KOPT-K1 (cell line): ENCODE results near the gene CTXN1.
"Not testable (repeated sequence)": the region's sequence is repeated elsewhere in the genome, so short reads cannot be mapped to it uniquely, and the experiment has no call there.

Source experiments
- H3K27ac ChIP-seq: fragments of 200-600 bp; sonication (generic); 2 replicates; pipeline ENCODE4 v1.5.1; 2016; ENCODE audit warnings: antibody characterized with exemption, mild to moderate bottlenecking, low read depth, low read length; ENCODE audit not compliant: poor library complexity, severe bottlenecking
- H3K36me3 ChIP-seq: fragments of 200-600 bp; sonication (generic); 2 replicates; pipeline ENCODE4 v1.5.1; 2017; ENCODE audit warnings: antibody characterized with exemption, mild to moderate bottlenecking, low read length, moderate library complexity; ENCODE audit not compliant: insufficient read depth
- H3K9me3 ChIP-seq: fragments of 200-600 bp; sonication (generic); 2 replicates; pipeline ENCODE4 v1.5.1; 2017; ENCODE audit warnings: antibody characterized with exemption, low read length, mild to moderate bottlenecking; ENCODE audit not compliant: insufficient read depth, poor library complexity, severe bottlenecking

CTXN1 gene

DNA sequence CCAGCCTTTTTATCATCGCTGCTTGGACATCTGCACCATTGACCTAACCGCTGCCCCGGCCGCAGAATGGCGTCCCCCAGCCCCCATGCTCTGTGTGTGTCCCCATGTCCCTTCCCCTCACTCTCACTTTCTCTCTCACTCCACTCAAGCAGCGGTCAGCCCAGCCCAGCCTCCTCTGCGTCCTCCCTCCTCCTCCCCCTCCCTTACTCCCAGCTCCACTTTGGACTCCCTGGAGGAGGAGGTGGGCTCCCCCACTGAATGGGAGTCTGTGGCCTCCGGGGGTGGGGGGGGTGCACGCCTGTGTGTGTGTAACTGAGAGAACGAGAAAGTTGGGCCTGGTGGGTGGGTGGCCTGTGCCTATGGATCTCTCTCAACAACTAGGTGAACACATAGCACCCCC lies 20.1 kb downstream of the CTXN1 start:
- Histone ChIP-seq H3K27ac (no peak overlapping the region), H3K9me3 (no peaks in the 10 kb centered on the region), H3K36me3 (peaks cover 22% of the 10 kb centered on the region)

DNA sequence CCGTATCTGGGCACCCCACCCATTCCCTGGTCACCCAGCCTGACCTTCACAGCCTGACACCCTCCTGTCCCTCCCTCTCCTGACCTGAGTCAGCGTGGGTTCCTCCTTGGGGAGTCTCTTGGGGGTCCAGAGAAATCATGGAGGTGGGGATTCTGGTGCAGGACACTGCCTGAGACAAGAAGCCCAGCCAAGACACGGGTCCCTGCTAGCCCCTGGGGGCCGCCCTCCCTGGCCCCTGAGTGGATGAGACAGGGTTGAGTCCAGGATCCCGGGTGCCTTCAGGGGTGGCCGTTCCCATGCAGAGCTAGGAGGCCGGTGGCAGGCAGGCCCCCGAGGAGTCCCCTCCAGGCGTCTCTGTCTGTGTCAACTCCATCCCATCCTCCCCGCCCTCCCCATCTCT lies 20.7 kb downstream of the CTXN1 start:
- Histone ChIP-seq H3K36me3 (peaks cover 16% of the 10 kb centered on the region), H3K27ac (no peak overlapping the region), H3K9me3 (no peaks in the 10 kb centered on the region)

DNA sequence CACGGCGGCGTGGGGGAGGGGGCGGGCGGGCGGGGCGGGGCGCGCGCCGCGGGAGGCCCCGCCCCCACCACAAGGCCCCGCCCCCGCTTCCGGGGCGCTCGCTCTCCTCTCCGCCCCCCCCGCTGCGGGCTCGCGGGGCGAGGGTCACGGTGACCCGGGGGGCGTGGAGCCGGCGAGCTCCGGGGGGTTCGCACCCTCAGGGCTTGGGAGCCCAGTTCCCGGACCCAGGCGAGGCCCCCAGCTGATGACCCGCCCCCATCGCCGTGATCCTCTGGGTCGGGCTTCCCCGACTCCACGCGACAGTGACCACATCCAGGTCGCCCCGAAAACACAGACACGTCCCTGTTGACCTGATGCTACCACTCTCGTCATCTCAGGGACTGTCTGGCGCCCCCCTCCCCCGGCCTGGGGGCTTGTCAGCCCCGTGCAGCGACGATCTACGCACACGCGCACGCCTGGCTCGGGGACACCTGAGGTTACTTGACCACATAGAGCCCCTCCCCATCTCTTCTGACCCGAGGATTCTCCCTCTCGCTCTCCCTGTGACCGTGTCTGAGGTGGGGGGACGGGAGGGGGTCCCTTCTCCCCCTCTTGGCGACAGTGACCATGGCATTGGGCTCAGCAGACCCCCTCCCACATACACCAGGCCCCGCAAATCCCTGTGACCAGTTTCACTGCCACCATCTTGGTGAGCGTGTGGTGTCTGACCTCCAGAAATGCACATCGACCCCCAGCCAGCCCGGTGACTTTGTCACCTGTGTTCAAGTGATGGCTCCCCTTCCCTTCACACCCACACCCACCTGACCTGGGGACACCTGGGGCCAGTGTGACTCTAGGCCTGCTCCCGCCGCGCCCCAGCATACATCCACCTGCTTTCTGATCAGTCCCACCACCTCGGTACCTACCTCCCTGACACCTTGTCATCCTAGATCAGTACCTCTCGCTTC lies 21.6 kb downstream of the CTXN1 start:
- Histone ChIP-seq H3K36me3 (peaks cover 12% of the 10 kb centered on the region), H3K27ac (peak overlapping the region; percentile 69), H3K9me3 (no peaks in the 10 kb centered on the region)

DNA sequence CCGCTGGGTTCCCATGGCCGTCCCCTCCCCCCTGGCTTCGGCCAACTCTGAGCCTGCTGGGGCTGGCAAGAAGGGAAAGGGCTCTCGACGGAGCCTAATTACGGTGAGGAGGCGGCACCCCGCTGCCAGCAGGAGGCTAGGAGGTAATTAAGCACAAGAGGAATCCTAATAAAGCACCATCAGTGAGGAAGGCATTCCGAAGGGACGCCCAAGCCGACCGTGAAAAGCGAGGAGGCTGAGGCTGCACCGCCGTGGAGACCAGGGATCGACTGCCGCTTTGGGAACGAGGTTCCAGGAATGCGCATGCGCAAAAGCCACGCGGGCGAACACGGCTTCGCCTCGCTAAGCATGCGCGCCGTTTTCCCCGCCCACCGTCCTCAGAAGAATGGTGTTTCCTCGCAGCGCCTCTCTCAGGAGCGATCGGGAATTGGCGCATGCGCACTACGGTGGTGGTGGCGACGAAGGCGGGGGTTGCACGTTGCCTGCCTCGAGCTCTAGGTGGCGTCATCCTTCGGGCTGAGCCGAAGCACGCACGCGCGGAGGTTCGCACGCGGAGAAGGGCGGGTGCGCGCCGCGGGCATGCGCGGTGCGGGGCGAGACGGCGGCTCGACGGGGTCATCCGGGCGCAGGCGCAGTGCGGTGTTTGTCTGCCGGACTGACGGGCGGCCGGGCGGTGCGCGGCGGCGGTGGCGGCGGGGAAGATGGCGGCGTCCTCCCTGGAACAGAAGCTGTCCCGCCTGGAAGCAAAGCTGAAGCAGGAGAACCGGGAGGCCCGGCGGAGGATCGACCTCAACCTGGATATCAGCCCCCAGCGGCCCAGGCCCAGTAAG lies 22.5 kb downstream of the CTXN1 start, which contains the start of gene MAP2K7:
Gene MAP2K7 (plus strand): TSS at position 634 of the 830 bp plus-strand sequence. CDS start 68 bp downstream, at position 702.
- Histone ChIP-seq H3K36me3 (peaks cover 12% of the 10 kb centered on the region), H3K27ac (peak within 1 kb of the TSS; percentile 69), H3K9me3 (no peaks in the 10 kb centered on the region)

DNA sequence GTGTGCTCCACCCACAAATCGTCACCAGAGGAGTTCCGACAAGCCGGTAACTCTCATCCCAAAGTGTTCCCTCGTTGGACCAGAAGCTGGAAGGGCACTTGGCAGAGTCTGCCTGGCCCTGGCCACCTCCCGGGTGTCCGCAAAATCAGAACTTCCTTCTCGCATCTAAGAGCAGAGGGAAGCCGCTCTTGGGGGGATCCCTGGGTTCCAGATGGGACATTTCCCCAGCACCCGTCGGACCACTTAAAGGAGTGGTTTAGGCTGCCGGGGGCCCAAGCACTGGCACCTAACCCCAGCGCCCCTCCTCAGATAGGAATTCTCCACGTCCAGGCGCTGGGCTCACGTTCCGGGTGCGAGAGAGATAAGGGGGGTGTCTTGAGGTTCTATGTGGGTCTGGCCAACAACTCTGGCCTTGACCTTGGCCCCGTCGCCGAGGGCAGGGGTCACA lies 23.1 kb downstream of the CTXN1 start:
- peak overlapping the region; percentile 68 for H3K27ac ChIP-seq
- H3K9me3 ChIP-seq, result no peaks in the 10 kb centered on the region
- peaks cover 12% of the 10 kb centered on the region for H3K36me3 ChIP-seq

DNA sequence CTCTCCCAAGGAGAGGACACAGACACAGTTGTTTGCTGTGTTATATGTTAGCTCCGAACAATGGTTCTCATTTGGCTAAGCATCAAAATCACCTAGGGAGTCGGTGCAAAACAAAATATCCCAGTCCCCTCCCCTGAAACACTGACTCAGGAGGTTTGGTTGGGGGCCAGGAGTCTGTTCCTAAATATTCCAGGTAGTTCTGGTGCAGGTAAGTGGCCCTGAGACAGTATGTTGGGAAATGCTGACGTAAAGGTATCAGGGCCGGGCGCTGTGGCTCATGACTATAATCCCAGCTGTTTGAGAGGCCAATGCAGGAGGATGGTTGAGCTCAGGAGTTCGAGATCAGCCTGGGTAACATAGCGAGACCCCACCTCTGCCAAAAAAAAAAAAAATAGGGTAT lies 24.6 kb downstream of the CTXN1 start:
- H3K36me3 ChIP-seq, result peaks cover 9% of the 10 kb centered on the region
- no peak overlapping the region for H3K27ac ChIP-seq
- H3K9me3 ChIP-seq, result no peaks in the 10 kb centered on the region

DNA sequence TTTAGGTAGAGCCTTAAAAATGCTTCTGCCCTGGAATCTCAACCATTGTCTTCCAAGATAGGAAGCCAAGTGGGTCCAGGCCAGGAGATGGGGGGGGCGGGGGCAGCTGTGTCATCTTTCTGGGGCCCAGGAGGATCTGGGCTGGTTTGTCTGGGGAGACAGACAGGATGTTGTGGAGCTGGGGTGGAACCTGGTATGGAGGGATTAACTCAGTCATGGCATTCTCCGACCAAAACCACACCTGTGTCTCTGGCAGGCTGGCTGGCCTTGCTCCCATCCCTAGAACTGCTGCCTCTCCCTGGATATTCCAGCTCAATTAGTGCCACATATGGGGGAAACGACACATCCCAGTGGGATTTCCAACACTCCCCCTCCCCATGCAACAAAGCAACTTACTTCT lies 25.0 kb downstream of the CTXN1 start:
- H3K9me3 ChIP-seq, result no peaks in the 10 kb centered on the region
- H3K36me3 ChIP-seq, result peaks cover 5% of the 10 kb centered on the region
- H3K27ac ChIP-seq, result no peak overlapping the region

DNA sequence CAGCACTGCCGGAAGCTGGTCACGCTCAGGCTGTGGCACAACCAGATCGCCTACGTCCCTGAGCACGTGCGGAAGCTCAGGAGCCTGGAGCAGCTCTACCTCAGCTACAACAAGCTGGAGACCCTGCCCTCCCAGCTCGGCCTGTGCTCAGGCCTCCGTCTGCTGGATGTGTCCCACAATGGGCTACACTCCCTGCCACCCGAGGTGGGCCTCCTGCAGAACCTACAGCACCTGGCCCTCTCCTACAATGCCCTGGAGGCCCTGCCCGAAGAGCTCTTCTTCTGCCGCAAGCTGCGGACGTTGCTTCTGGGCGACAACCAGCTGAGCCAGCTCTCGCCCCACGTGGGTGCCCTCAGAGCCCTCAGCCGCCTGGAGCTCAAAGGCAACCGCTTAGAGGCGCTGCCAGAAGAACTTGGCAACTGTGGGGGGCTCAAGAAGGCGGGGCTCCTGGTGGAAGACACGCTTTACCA lies 25.5 kb downstream of the CTXN1 start:
- H3K36me3 ChIP-seq, result no peaks in the 10 kb centered on the region
- H3K27ac ChIP-seq, result no peak overlapping the region
- H3K9me3 ChIP-seq, result no peaks in the 10 kb centered on the region

DNA sequence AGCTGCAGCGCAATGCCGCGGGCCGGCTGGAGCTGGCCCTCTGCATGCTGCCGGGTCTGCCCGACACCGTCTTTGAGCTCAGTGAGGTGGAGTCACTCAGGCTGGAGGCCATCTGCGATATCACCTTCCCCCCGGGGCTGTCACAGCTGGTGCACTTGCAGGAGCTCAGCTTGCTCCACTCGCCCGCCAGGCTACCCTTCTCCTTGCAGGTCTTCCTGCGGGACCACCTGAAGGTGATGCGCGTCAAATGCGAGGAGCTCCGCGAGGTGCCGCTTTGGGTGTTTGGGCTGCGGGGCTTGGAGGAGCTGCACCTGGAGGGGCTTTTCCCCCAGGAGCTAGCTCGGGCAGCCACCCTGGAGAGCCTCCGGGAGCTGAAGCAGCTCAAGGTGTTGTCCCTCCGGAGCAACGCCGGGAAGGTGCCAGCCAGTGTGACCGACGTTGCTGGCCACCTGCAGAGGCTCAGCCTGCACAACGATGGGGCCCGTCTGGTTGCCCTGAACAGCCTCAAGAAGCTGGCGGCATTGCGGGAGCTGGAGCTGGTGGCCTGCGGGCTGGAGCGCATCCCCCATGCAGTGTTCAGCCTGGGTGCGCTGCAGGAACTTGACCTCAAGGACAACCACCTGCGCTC lies 26.1 kb downstream of the CTXN1 start:
- no peaks in the 10 kb centered on the region for H3K36me3 ChIP-seq
- no peak overlapping the region for H3K27ac ChIP-seq
- no peaks in the 10 kb centered on the region for H3K9me3 ChIP-seq

DNA sequence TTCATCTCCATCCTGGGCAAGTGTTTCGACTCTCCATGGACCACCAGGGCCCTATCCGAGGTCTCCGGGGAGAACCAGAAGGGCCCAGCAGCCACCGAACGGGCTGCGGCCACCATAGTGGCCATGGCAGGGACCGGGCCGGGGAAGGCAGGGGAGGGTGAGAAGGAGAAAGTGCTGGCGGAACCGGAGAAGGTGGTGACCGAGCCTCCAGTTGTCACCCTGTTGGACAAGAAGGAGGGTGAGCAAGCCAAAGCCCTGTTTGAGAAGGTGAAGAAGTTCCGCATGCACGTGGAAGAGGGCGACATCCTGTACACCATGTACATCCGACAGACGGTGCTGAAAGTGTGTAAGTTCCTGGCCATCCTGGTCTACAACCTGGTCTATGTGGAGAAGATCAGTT lies 27.0 kb downstream of the CTXN1 start:
- H3K9me3 ChIP-seq, result no peaks in the 10 kb centered on the region
- no peaks in the 10 kb centered on the region for H3K36me3 ChIP-seq
- H3K27ac ChIP-seq, result no peak overlapping the region

DNA sequence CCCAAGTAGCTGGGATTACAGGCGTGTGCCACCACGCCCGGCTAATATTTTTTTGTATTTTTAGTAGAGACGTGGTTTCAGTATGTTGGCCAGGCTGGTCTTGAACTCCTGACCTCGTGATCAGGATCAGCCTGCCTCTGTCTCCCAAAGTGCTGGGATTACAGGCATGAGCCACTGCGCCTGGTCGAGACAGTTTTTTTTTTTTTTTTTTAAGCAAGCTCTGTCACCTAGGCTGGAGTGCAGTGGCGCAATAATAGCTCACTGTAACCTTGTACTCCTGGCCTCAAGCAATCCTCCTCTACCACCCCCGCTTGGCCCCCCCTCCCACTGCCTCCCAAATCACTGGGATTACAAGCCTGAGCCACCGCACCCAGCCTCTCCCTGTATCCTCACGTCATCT lies 28.6 kb downstream of the CTXN1 start:
- H3K9me3 ChIP-seq, result no peaks in the 10 kb centered on the region
- H3K36me3 ChIP-seq, result no peaks in the 10 kb centered on the region
- no peak overlapping the region for H3K27ac ChIP-seq

DNA sequence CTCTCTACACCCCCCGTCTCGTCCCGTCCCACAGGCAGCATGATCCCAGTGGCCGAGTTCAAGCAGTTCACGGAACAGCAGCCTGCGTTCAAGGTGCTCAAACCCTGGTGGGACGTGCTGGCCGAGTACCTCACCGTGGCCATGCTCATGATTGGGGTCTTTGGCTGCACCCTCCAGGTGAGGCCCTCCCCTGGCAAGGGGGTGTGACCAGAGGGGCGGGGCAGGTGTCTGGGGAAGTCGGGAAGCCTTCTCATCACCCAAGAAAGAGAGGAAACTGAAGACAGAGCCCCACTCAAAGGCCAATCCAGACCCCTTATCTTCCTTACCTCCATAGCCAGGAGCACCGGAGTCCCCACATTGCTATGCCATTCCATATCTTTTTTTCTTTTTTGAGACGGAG lies 30.4 kb downstream of the CTXN1 start:
- no peaks in the 10 kb centered on the region for H3K36me3 ChIP-seq

DNA sequence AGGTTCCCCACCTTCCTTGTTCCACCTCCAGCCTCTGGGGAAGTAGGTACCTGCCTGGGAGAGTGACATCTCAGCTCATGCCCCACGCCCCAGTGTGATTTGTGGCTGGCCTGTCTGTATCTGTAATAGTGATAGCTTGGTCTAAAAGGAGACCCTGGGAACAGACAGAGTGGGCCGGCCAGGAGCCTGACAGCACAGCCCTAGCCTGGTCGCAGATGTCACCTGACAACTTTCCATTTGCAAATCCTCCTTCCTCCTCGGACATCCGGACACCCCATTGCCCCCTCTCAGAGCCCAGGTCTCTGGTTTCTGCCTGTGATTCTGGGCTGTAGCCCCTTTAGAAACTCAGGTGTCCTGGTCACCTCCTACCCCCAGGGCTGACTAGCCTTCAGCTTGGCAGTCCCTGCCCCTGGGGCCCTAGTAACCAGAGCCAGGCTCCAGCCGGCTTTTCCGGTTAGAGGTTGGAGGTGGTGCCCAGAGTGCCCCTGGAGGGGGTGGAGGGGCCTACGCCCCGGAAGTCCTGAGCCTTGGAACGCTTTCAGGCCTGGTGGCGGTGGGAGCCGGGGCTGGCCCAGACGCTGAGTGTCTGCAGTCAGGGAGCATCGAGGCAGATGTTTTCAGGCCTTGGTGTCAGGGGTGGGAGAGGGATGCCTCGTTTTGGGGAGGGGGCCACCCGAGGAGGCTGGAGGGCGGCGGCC lies 31.2 kb downstream of the CTXN1 start:
- Histone ChIP-seq H3K27ac (no peak overlapping the region), H3K9me3 (no peaks in the 10 kb centered on the region), H3K36me3 (no peaks in the 10 kb centered on the region)

More for the DNA sequence above, 30.4 kb downstream of the CTXN1 start:
- H3K9me3 ChIP-seq, result no peaks in the 10 kb centered on the region
- H3K27ac ChIP-seq, result no peak overlapping the region

DNA sequence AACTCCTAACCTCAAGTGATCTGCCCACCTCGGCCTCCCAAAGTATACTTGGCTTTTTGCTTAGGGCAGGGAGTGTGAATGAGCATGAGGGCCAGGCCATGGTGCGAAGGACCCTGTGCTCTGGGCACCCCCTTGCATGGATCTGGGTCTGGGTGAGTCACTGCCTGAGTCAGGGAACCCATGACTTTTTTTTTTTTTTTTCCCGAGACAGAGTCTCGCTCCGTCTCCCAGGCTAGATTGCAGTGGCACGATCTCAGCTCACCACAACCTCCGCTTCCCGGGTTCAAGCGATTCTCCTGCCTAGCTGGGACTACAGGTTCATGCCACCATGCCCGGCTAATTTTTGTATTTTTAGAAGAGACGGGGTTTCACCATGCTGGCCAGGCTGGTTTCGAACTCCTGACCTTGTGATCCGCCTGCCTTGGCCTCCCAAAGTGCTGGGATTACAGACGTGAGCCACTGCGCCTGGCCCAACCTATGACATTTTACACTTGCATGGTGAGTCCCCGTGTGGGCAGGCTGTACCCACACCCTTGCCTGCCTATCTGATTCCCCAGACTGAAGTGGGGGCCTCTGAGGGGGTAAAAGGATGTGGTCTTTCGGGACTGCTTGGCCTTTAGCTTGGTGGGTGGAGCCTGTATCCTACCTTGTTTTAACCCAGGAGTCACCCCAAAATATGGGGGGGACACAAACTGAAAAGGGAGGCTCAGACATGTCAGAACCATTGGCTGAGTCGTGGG lies 32.4 kb downstream of the CTXN1 start:
- not testable (repeated sequence) for H3K9me3 ChIP-seq, H3K36me3 ChIP-seq, H3K27ac ChIP-seq
